HG03066 (cell line): ENCODE measurements around the gene SEC16A.

Experiments used
- ATAC-seq: cut with Tn5 transposase; IDR thresholded peaks from one replicate; pipeline ENCODE4 v1.9.1; 2021; ENCODE audit warnings: low read depth; ENCODE audit not compliant: unreplicated experiment

The SEC16A gene

DNA sequence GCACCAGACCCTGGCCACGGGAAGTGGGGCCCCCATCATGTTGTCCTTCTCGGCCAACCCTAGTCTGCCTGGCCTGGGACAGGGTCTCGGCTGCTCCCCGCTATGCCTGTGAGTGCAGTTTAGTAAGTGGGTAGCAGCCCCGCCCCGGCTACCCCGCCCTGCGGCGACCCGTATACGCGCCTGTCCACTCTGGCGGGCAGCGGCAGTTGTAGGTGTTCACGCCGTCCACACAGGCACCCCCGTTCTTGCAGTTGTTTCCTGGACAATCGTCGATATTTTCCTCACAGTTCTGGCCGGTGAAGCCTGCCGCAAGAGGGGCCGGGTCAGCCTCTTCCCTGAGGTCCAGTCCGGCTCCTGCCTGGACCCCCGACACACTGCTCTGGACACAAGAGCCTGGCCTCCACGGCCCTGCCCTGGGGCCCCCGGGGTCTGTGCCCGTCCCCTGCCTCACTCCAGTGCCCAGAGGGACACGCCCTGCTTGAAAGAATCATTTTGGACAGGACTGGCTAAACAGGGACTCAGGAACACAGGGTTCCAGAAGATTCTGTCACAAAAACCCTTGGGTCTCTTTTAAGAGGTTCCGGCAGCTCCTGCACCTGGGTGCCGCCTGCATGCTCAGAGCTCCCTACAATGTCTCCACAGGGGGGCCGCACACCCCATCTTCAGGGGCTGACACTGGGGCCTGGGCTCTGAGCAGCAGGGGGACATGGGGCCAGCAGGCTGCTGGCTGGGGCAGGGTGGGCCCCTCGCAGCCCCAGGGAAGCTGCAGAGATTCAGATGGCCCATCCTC, 36.6 kb upstream of the SEC16A start:
- no peak for ATAC-seq

DNA sequence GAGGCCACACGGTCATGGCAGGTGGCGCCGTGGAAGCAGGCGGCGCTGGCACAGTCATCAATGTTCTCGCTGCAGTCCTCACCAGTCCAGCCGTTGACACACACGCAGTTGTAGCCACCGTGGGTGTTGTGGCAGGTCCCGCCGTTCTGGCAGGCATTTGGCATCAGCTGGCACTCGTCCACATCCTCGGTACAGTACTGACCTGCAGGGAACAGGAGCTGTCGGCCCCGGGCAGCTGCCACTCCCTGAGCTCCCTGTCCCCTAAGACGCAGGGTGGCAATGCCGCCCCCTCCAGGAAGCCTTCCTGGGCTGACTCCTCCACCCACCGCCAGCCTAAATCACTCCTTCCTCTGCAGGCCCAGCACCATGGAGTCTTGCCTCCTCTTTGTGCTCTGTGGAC, 35.8 kb upstream of the SEC16A start:
- no peak for ATAC-seq

DNA sequence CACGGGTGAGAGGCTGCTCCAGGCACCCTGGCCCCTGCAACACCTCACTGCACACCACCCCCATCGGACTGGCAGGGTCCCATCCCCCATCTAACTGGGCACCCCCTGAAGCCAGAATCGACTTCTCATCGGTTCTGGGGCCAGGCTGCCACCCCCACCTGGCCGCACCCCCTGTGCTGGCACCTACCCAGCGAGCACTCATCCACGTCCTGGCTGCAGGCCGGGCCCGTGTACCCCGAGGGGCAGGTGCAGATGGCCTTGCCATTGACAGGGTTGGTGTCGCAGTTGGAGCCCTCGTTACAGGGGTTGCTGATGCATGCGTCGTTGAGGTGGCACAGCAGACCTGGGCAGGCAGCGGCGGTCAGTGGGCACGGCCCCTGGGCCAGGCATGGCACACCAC, 35.1 kb upstream of the SEC16A start:
- ATAC-seq: no peak

DNA sequence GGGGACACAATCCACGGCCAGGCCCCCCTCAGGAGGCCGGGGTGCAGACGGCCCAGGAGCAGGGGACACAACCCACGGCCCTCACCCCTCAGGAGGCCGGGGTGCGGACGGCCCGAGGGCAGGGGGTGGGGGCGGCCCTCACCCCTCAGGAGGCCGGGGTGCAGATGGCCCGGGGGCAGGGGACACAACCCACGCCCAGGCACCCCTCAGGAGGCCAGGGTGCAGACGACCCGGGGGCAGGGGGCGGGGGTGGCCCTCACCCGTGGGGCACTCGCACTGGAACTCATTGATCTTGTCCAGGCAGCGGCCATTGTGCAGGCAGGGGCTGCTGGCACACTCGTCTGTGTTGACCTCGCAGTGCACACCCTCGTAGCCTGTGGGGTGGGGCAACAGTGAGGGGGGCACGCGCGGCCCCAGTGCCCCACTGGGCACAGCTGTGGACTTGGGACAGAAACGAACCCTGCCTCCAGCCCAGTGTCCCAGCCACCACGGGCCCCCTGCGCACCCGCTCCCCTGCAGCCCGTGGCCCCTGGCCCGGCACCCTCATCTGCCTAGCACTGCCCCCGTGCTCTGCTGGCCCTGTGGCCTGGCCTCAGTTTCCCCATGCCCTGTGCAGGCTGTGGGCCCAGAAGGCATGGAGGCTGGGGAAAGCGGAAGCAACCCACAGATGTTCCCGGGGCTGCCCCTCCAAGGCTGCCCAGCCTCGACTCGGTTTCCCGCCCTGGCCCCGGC, 34.3 kb upstream of the SEC16A start:
- no peak for ATAC-seq

GRCh38 chr9:136516191-136516654, 33.4 kb upstream of the SEC16A start:
- no peak for ATAC-seq

- no peak for ATAC-seq
Observed at GRCh38 chr9:136515276-136515675, 32.4 kb upstream of the SEC16A start.

GRCh38 chr9:136514022-136514714, 31.3 kb upstream of the SEC16A start:
- ATAC-seq: no peak

- no peak for ATAC-seq
Observed at GRCh38 chr9:136513191-136513590, 30.4 kb upstream of the SEC16A start.

DNA sequence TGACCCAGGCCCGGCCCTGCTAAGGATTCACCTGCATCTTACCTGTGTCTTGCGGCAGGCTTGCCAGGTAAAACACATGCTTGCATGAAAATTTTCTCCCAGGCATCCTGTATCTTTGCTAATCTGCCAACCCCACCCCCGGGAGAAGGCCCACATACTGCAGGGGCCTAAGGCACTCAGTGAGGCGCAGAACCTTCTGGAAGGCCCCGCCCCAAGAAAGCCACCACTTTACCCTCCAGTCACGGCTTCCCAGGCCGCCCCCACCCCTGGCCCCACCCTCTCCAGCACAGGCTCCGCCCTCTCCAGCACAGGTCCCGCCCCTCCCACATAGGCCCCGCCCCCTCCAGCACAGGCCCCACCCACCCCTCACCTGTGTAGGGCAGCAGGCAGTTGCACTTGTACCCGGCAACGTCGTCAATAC, 29.8 kb upstream of the SEC16A start:
- no peak for ATAC-seq

- ATAC-seq: no peak
Observed at GRCh38 chr9:136511670-136512592, 29.1 kb upstream of the SEC16A start.

DNA sequence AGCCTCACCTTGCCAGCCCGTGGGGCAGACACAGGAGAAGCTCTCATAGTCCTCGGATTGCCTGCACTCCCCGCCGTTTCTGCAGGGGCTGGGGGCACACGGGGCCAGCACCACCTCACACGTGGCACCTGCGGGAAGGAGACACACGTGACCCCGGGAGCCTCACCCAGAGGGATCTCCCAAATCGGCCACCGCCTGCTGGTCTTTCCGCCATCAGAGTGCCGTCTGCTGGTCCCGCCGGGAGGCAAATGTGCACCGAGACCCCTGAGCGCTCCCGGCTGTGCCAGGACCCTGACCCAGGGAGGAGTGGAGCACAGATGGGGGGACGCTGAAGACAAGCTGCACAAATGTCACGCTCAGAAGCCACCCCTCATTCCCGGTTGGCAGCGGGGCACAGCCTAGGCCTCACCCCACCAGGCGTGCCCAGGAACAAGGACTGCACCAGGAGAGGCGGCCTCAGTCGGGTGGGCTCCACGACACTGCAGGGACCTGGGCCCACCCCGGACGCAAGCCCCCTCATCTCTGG, 28.4 kb upstream of the SEC16A start:
- ATAC-seq: no peak

- ATAC-seq: no peak
Observed at GRCh38 chr9:136510561-136510960, 27.7 kb upstream of the SEC16A start.

GRCh38 chr9:136509549-136509948, 26.7 kb upstream of the SEC16A start:
- no peak for ATAC-seq

DNA sequence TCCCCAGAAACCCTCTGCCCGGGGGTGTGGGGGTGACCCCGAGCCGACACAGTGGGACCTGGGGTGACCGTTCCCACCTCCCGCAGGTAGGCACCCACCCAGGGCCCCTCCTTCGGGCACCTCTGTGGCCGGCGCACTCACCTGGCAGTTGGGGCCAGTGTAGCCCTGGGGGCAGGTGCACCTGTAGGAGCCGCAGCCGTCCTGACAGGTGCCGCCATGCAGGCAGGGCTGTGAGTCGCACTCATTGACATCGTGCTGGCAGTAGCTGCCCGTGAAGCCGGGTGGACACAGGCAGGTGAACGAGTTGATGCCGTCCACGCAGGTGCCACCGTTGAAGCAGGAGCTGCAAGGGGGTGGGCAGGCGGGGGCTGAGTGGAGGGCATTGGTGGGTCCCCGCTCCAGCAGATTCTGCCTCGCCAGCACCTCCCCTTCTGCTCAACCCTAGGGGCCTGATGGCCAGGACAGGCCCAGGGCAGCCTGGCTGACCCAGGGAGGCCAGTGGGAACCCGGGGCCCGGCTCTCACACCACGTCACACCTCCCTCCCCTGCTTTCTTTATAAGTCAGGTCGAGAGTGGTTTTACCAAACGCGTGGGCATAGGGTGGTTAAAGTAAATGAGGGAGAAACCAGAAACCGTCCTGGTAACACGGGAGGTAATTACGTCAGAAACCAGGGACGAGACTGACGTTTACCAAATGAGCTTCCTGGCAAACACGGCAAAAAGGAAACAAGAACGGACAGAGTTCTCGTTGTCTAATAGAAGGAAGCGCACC, 26.1 kb upstream of the SEC16A start:
- ATAC-seq: no peak

- no peak for ATAC-seq
Observed at GRCh38 chr9:136507992-136508375, 25.1 kb upstream of the SEC16A start.

DNA sequence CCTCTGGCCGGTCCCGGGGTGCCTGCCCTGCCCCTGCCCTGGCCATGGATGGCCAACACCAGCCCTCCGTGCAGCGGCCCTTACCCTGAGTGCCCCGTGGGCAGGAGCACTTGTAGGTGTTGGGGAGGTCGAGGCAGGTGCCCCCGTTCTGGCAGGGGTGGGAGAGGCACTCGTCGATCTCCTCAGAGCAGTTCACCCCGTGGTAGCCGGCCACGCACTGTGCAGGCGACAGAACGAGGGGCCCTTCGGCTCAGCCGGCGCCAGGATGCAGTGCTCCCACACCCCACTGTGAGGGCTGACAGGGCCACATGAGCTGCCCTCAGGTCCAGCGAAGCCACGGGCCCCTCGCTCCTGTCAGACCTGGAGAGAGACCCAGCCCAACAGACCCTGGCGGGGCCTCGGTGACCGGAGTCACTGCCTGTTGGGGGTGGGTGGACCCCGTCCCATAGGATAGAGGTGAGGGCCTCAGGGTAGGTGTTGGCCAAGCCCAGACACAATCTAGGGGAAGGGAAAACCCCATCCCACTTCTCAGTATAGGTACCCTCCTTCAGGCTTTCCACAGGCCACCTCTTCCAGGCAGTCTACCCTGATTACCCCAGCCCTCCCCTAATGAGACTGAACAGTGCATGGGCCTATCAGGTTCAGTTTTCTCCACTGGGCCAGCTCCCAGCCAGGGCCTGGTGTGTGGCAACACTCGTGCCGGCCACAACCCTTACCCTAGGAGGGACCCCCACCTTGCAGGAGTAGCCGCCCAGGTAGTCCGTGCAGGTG, 24.6 kb upstream of the SEC16A start:
- ATAC-seq: no peak

- no peak for ATAC-seq
Observed at GRCh38 chr9:136506425-136506824, 23.6 kb upstream of the SEC16A start.
